OCI-LY1 (cell line): ENCODE results near the gene NOD1.

Experiments used
- EZH2 ChIP-seq: fragments of 200-600 bp; sonication (generic), shearing (Covaris generic); IDR thresholded peaks from 2 replicates; pipeline ENCODE4 v1.8.0; 2017; ENCODE audit warnings: borderline replicate concordance, mixed run types, mild to moderate bottlenecking, antibody characterized with exemption, low read length, moderate library complexity, mixed read lengths
- TF ChIP-seq, protein P1 (sequence below): fragments of 200-600 bp; sonication (generic), shearing (Covaris generic); IDR thresholded peaks from 2 replicates; pipeline ENCODE4 v1.5.1; 2017; ENCODE audit warnings: mild to moderate bottlenecking, antibody characterized with exemption, low read length, moderate library complexity, mixed read lengths

DNA sequence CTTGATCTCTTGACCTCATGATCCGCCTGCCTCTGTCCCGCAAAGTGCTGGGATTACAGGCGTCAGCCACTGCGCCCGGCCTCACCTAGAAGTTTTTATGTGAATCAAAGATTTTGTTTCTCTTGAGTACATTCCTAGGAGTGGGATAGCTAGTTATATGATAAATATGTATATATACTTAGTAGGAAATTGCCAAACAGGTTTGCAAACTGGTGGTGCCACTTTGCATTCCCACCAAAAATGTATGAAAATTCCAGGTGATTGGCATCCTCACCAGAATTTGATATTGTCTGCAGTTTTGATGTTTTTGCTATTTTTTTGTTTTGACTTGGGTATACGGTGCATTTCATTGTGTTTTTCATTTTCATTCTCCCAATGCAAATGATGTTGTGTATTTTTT lies 86.8 kb downstream of the NOD1 start:
- TF ChIP-seq, protein P1, sequence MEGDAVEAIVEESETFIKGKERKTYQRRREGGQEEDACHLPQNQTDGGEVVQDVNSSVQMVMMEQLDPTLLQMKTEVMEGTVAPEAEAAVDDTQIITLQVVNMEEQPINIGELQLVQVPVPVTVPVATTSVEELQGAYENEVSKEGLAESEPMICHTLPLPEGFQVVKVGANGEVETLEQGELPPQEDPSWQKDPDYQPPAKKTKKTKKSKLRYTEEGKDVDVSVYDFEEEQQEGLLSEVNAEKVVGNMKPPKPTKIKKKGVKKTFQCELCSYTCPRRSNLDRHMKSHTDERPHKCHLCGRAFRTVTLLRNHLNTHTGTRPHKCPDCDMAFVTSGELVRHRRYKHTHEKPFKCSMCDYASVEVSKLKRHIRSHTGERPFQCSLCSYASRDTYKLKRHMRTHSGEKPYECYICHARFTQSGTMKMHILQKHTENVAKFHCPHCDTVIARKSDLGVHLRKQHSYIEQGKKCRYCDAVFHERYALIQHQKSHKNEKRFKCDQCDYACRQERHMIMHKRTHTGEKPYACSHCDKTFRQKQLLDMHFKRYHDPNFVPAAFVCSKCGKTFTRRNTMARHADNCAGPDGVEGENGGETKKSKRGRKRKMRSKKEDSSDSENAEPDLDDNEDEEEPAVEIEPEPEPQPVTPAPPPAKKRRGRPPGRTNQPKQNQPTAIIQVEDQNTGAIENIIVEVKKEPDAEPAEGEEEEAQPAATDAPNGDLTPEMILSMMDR, result no peak
- no peak for TF ChIP-seq EZH2
